ENCODE results near the gene SCTR. TPM values are rescaled to one million over a fixed set of nuclear protein-coding genes. Genes with fewer than 3 reads are reported as not detected.

The SCTR gene
- total and polyA plus RNA-seq, 4 donors, result 0.10 to 1.8 (median 0.93) TPM

- no CpG with 5 or more reads among the region's 2 CpGs for WGBS (ENCODE audit: insufficient coverage)
- Histone ChIP-seq H3K36me3 (ENCODE audit: control insufficient read depth, insufficient read depth, low read length) (no peaks in the 10 kb centered on the region), H3K27me3 (ENCODE audit: control insufficient read depth, insufficient read depth, low read length) (no peaks in the 10 kb centered on the region), H3K27ac (ENCODE audit: low read depth, low read length) (no peak overlapping the region), H3K4me3 (ENCODE audit: low read depth, low read length) (no peak overlapping the region), H3K4me1 (ENCODE audit: control insufficient read depth, insufficient read depth, low read length) (peaks cover 4% of the 10 kb centered on the region), H3K9me3 (ENCODE audit: control insufficient read depth, insufficient read depth, low read length) (no peaks in the 10 kb centered on the region)
- no peak for DNase-seq (ENCODE audit: low read depth in 4 of 6, low spot score in 6 of 6)
Observed at GRCh38 chr2:119469661-119470297, 54.5 kb downstream of the SCTR start.

GRCh38 chr2:119469131-119469530, 55.2 kb downstream of the SCTR start:
- H3K36me3 ChIP-seq (ENCODE audit: control insufficient read depth, insufficient read depth, low read length), result no peaks in the 10 kb centered on the region
- DNase-seq (ENCODE audit: low read depth in 4 of 6, low spot score in 6 of 6), result no peak
- WGBS (ENCODE audit: insufficient coverage), result 97% methylated on average over 5 of the region's 6 CpGs

GRCh38 chr2:119468154-119468955, 55.9 kb downstream of the SCTR start:
- no peak overlapping the region for H3K4me3 ChIP-seq (ENCODE audit: low read depth, low read length)

More at GRCh38 chr2:119469131-119469530, 55.2 kb downstream of the SCTR start:
- no peak overlapping the region for H3K4me3 ChIP-seq (ENCODE audit: low read depth, low read length)
- no peaks in the 10 kb centered on the region for H3K9me3 ChIP-seq (ENCODE audit: control insufficient read depth, insufficient read depth, low read length)
- peaks cover 2% of the 10 kb centered on the region for H3K4me1 ChIP-seq (ENCODE audit: control insufficient read depth, insufficient read depth, low read length)
- H3K27me3 ChIP-seq (ENCODE audit: control insufficient read depth, insufficient read depth, low read length), result no peaks in the 10 kb centered on the region
- H3K27ac ChIP-seq (ENCODE audit: low read depth, low read length), result no peak overlapping the region

GRCh38 chr2:119466373-119466772, 57.9 kb downstream of the SCTR start:
- H3K4me3 ChIP-seq (ENCODE audit: low read depth, low read length), result no peak overlapping the region
- no peaks in the 10 kb centered on the region for H3K36me3 ChIP-seq (ENCODE audit: control insufficient read depth, insufficient read depth, low read length)
- no peaks in the 10 kb centered on the region for H3K9me3 ChIP-seq (ENCODE audit: control insufficient read depth, insufficient read depth, low read length)
- no peak overlapping the region for H3K27ac ChIP-seq (ENCODE audit: low read depth, low read length)
- DNase-seq (ENCODE audit: low read depth in 4 of 6, low spot score in 6 of 6), result no peak
- no peaks in the 10 kb centered on the region for H3K4me1 ChIP-seq (ENCODE audit: control insufficient read depth, insufficient read depth, low read length)
- WGBS (ENCODE audit: insufficient coverage), result 93% methylated on average over 3 of the region's 4 CpGs
- no peaks in the 10 kb centered on the region for H3K27me3 ChIP-seq (ENCODE audit: control insufficient read depth, insufficient read depth, low read length)

More at GRCh38 chr2:119468154-119468955, 55.9 kb downstream of the SCTR start:
- DNase-seq (ENCODE audit: low read depth in 4 of 6, low spot score in 6 of 6), result no peak
- Histone ChIP-seq H3K9me3 (ENCODE audit: control insufficient read depth, insufficient read depth, low read length) (no peaks in the 10 kb centered on the region), H3K36me3 (ENCODE audit: control insufficient read depth, insufficient read depth, low read length) (no peaks in the 10 kb centered on the region), H3K4me1 (ENCODE audit: control insufficient read depth, insufficient read depth, low read length) (no peaks in the 10 kb centered on the region), H3K27ac (ENCODE audit: low read depth, low read length) (no peak overlapping the region), H3K27me3 (ENCODE audit: control insufficient read depth, insufficient read depth, low read length) (no peaks in the 10 kb centered on the region)
- WGBS (ENCODE audit: insufficient coverage), result 50% methylated on average over 1 of the region's 3 CpGs

GRCh38 chr2:119465687-119466086, 58.6 kb downstream of the SCTR start:
- no peak for DNase-seq (ENCODE audit: low read depth in 4 of 6, low spot score in 6 of 6)
- Histone ChIP-seq H3K4me3 (ENCODE audit: low read depth, low read length) (no peak overlapping the region), H3K27me3 (ENCODE audit: control insufficient read depth, insufficient read depth, low read length) (no peaks in the 10 kb centered on the region), H3K4me1 (ENCODE audit: control insufficient read depth, insufficient read depth, low read length) (no peaks in the 10 kb centered on the region), H3K27ac (ENCODE audit: low read depth, low read length) (no peak overlapping the region), H3K9me3 (ENCODE audit: control insufficient read depth, insufficient read depth, low read length) (no peaks in the 10 kb centered on the region), H3K36me3 (ENCODE audit: control insufficient read depth, insufficient read depth, low read length) (no peaks in the 10 kb centered on the region)
- whole genome bisulfite sequencing (ENCODE audit: insufficient coverage), result 87% methylated on average over 11 of the region's 11 CpGs

- DNase-seq (ENCODE audit: low read depth in 4 of 6, low spot score in 6 of 6), result no peak
- 93% methylated on average over 4 of the region's 4 CpGs for WGBS (ENCODE audit: insufficient coverage)
- H3K27ac ChIP-seq (ENCODE audit: low read depth, low read length), result no peak overlapping the region
- H3K9me3 ChIP-seq (ENCODE audit: control insufficient read depth, insufficient read depth, low read length), result no peaks in the 10 kb centered on the region
- no peak overlapping the region for H3K4me3 ChIP-seq (ENCODE audit: low read depth, low read length)
- H3K27me3 ChIP-seq (ENCODE audit: control insufficient read depth, insufficient read depth, low read length), result no peaks in the 10 kb centered on the region
- H3K36me3 ChIP-seq (ENCODE audit: control insufficient read depth, insufficient read depth, low read length), result no peaks in the 10 kb centered on the region
- H3K4me1 ChIP-seq (ENCODE audit: control insufficient read depth, insufficient read depth, low read length), result no peaks in the 10 kb centered on the region
Observed at GRCh38 chr2:119464981-119465380, 59.3 kb downstream of the SCTR start.

- Histone ChIP-seq H3K27ac (ENCODE audit: low read depth, low read length) (no peak overlapping the region), H3K4me3 (ENCODE audit: low read depth, low read length) (no peak overlapping the region), H3K27me3 (ENCODE audit: control insufficient read depth, insufficient read depth, low read length) (no peaks in the 10 kb centered on the region), H3K36me3 (ENCODE audit: control insufficient read depth, insufficient read depth, low read length) (no peaks in the 10 kb centered on the region), H3K4me1 (ENCODE audit: control insufficient read depth, insufficient read depth, low read length) (no peaks in the 10 kb centered on the region), H3K9me3 (ENCODE audit: control insufficient read depth, insufficient read depth, low read length) (no peaks in the 10 kb centered on the region)
- WGBS (ENCODE audit: insufficient coverage), result 88% methylated on average over 9 of the region's 9 CpGs
- no peak for DNase-seq (ENCODE audit: low read depth in 4 of 6, low spot score in 6 of 6)
Observed at GRCh38 chr2:119463990-119464389, 60.3 kb downstream of the SCTR start.

- Histone ChIP-seq H3K4me3 (ENCODE audit: low read depth, low read length) (no peak overlapping the region), H3K9me3 (ENCODE audit: control insufficient read depth, insufficient read depth, low read length) (no peaks in the 10 kb centered on the region), H3K27me3 (ENCODE audit: control insufficient read depth, insufficient read depth, low read length) (no peaks in the 10 kb centered on the region), H3K27ac (ENCODE audit: low read depth, low read length) (no peak overlapping the region), H3K4me1 (ENCODE audit: control insufficient read depth, insufficient read depth, low read length) (no peaks in the 10 kb centered on the region), H3K36me3 (ENCODE audit: control insufficient read depth, insufficient read depth, low read length) (no peaks in the 10 kb centered on the region)
- DNase-seq (ENCODE audit: low read depth in 4 of 6, low spot score in 6 of 6), result no peak
- 100% methylated on average over 2 of the region's 4 CpGs for WGBS (ENCODE audit: insufficient coverage)
Observed at GRCh38 chr2:119463136-119463535, 61.1 kb downstream of the SCTR start.

GRCh38 chr2:119462574-119462973, 61.7 kb downstream of the SCTR start:
- Histone ChIP-seq H3K36me3 (ENCODE audit: control insufficient read depth, insufficient read depth, low read length) (no peaks in the 10 kb centered on the region), H3K4me1 (ENCODE audit: control insufficient read depth, insufficient read depth, low read length) (no peaks in the 10 kb centered on the region), H3K4me3 (ENCODE audit: low read depth, low read length) (no peak overlapping the region), H3K27me3 (ENCODE audit: control insufficient read depth, insufficient read depth, low read length) (no peaks in the 10 kb centered on the region), H3K9me3 (ENCODE audit: control insufficient read depth, insufficient read depth, low read length) (no peaks in the 10 kb centered on the region), H3K27ac (ENCODE audit: low read depth, low read length) (no peak overlapping the region)
- 87% methylated on average over 7 of the region's 7 CpGs for WGBS (ENCODE audit: insufficient coverage)
- DNase-seq (ENCODE audit: low read depth in 4 of 6, low spot score in 6 of 6), result no peak

- no peak overlapping the region for H3K4me3 ChIP-seq (ENCODE audit: low read depth, low read length)
- 93% methylated on average over 4 of the region's 5 CpGs for WGBS (ENCODE audit: insufficient coverage)
Observed at GRCh38 chr2:119461811-119462210, 62.5 kb downstream of the SCTR start.

More at GRCh38 chr2:119461811-119462210, 62.5 kb downstream of the SCTR start:
- DNase-seq (ENCODE audit: low read depth in 4 of 6, low spot score in 6 of 6), result no peak
- Histone ChIP-seq H3K4me1 (ENCODE audit: control insufficient read depth, insufficient read depth, low read length) (no peaks in the 10 kb centered on the region), H3K27me3 (ENCODE audit: control insufficient read depth, insufficient read depth, low read length) (no peaks in the 10 kb centered on the region), H3K9me3 (ENCODE audit: control insufficient read depth, insufficient read depth, low read length) (no peaks in the 10 kb centered on the region), H3K36me3 (ENCODE audit: control insufficient read depth, insufficient read depth, low read length) (no peaks in the 10 kb centered on the region), H3K27ac (ENCODE audit: low read depth, low read length) (no peak overlapping the region)

Measured in spinal cord (tissue), 10 donors.